ENCODE results near the gene WBP1L. TPM values are rescaled to one million over a fixed set of nuclear protein-coding genes. Genes with fewer than 3 reads are reported as not detected.
"Not testable (repeated sequence)": the region's sequence is repeated elsewhere in the genome, so short reads cannot be mapped to it uniquely, and the experiment has no call there.

WBP1L gene
- polyA plus RNA-seq, 1 experiment: 27.6 TPM

DNA sequence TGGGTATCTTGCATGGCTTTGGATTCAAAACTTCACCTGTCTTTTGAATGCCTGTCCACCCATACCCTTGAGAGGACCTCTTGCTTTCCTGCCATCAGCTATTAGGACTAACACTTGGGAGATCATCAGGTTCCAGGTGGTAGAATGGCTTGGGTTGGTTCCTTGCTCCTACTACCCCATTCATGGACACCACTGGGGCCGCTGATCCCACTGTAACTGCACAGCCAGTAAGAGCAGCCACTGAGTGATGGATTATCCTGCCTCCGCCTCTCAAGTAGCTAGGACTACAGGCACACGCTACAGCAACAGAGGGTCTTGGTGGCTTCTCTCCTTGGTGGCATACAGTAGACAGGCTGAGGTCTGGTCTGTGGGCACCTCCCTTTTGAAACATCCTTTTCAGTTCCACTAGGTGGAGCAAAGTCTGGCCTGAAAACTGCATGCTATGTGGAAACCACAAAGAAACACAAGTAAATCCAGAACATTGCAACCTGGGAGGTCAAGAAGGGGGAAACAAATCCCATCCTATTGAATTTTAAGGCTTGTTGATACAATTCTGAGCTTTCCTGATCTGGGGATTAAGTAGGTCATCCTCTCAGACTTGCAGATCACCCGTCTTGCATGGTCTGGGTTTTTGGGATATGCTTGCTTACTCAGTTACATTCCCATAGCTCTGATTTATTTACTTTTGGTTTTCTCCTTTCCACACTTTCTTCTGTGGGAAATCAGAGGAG, 9.4 kb downstream of the WBP1L start:
- CTCF ChIA-PET: interaction anchor here (0.6 to 3.0 kb wide), 24 partner anchors 8 to 340 kb away, joined by 3 to 27 read pairs (median 4); partner anchors contain the start of genes CNNM2 and WBP1L
- peak overlapping the region; percentile 52 for H3K27ac ChIP-seq (ENCODE audit: low read depth, low read length)
- DNase-seq (ENCODE audit: low read depth, low spot score): peak; percentile 59
- no peak overlapping the region for H3K4me3 ChIP-seq (ENCODE audit: low read depth, low read length)
- TF ChIP-seq, protein P1, sequence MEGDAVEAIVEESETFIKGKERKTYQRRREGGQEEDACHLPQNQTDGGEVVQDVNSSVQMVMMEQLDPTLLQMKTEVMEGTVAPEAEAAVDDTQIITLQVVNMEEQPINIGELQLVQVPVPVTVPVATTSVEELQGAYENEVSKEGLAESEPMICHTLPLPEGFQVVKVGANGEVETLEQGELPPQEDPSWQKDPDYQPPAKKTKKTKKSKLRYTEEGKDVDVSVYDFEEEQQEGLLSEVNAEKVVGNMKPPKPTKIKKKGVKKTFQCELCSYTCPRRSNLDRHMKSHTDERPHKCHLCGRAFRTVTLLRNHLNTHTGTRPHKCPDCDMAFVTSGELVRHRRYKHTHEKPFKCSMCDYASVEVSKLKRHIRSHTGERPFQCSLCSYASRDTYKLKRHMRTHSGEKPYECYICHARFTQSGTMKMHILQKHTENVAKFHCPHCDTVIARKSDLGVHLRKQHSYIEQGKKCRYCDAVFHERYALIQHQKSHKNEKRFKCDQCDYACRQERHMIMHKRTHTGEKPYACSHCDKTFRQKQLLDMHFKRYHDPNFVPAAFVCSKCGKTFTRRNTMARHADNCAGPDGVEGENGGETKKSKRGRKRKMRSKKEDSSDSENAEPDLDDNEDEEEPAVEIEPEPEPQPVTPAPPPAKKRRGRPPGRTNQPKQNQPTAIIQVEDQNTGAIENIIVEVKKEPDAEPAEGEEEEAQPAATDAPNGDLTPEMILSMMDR (IDR thresholded peaks at IDR 0.05; ENCODE audit: low read depth, low read length): peak; percentile 75
- H3K9me3 ChIP-seq (ENCODE audit: control insufficient read depth, insufficient read depth, low read length): no peaks in the 10 kb centered on the region
- H3K27me3 ChIP-seq (ENCODE audit: control insufficient read depth, insufficient read depth, low read length): no peaks in the 10 kb centered on the region
- POLR2A ChIA-PET: interaction anchor here (0.9 to 1.6 kb wide), 4 partner anchors 10 to 63 kb away, joined by 3 to 7 read pairs (median 6); partner anchors contain the start of gene WBP1L

DNA sequence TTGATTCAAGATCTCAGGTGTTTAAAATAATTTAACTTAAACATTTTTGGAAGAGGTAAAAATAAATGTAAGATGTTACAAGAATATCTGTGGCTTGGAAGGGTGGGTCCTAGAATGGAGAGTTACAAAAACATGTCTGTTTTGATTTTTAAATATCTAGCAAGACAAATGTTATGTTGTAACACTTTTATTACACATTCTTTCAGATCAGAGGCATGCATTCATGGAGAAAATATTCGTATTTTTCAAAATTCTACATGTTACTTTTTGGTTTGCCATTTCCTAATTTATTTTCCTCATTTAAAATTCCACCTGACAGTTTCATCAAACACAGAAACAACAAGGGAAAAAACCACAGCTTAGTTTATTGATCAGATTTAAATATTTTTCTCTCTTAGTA, 10.0 kb downstream of the WBP1L start:
- peak overlapping the region; percentile 40 for H3K27ac ChIP-seq (ENCODE audit: low read depth, low read length)
- no peak overlapping the region for H3K4me3 ChIP-seq (ENCODE audit: low read depth, low read length)
- no peaks in the 10 kb centered on the region for H3K27me3 ChIP-seq (ENCODE audit: control insufficient read depth, insufficient read depth, low read length)
- DNase-seq (ENCODE audit: low read depth, low spot score): no peak
- ChIA-PET CTCF (interaction anchor here (0.6 to 3.0 kb wide), 18 partner anchors 8 to 339 kb away, joined by 3 to 27 read pairs (median 6); partner anchors contain the start of gene WBP1L), POLR2A (interaction anchor here (0.9 to 1.6 kb wide), 4 partner anchors 10 to 63 kb away, joined by 3 to 7 read pairs (median 6); partner anchors contain the start of gene WBP1L)
- no peaks in the 10 kb centered on the region for H3K9me3 ChIP-seq (ENCODE audit: control insufficient read depth, insufficient read depth, low read length)
- TF ChIP-seq, protein P1 (IDR thresholded peaks at IDR 0.05; ENCODE audit: low read depth, low read length): no peak

DNA sequence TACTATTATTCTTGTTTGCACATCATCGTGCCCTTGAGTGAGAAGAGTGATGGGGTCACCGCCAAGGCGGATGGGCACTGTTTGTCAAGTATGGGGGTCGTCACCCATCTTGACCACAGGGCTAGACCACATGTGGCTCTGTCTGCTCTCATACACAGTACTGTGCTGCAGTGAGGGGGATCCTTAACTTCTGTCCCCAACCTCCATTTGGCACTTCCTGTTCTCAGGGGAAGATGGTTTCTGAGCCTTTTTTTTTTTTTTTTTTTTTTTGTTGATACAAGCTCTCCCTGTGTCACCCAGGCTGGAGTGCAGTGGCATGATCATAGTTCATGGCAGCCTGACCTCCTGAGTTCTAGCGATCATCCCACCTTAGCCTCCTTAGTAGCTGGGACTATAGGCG, 13.6 kb downstream of the WBP1L start:
- POLR2A ChIA-PET: interaction anchor here (0.6 kb wide), 1 partner anchor 97 kb away, joined by 6 read pairs; no protein-coding TSS in a partner anchor
- Histone ChIP-seq H3K9me3 (ENCODE audit: control insufficient read depth, insufficient read depth, low read length) (no peaks in the 10 kb centered on the region), H3K27ac (ENCODE audit: low read depth, low read length) (no peak overlapping the region), H3K4me3 (ENCODE audit: low read depth, low read length) (no peak overlapping the region), H3K27me3 (ENCODE audit: control insufficient read depth, insufficient read depth, low read length) (no peaks in the 10 kb centered on the region)
- CTCF ChIA-PET: interaction anchor here (0.6 kb wide), 1 partner anchor 25 kb away, joined by 3 read pairs; no protein-coding TSS in a partner anchor
- TF ChIP-seq, protein P1 (IDR thresholded peaks at IDR 0.05; ENCODE audit: low read depth, low read length): no peak
- DNase-seq (ENCODE audit: low read depth, low spot score): no peak

DNA sequence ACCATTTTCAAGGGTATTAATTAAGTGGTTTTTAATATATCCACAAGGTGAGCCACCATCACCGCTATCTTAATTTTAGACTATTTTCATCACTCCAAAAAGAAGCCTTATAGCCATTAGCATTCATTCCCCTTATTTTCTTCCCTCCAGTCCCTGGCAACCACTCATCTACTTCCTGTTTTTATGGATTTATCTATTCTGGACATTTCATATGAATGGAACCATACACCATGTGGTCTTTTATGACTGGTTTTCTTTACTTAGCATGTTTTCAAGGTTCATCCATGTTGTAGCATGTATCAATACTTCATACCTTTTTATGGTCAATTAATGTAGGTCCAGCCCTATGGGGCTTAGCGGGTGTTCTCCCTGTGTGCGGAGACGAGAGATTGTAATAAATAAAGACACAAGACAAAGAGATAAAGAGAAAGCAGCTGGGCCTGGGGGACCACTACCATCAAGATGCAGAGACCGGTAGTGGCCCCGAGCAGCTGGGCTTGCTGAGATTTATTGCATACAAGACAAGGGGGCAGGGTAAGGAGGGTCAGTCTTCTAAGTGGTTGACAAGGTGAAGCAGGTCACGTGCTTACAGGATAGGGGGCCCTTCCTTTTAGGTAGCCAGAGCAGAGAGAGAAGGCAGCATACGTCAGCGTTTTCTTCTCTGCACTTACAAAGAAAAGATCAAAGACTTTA, 14.6 kb downstream of the WBP1L start:
- TF ChIP-seq, protein P1 (IDR thresholded peaks at IDR 0.05; ENCODE audit: low read depth, low read length): no peak
- Histone ChIP-seq H3K27me3 (ENCODE audit: control insufficient read depth, insufficient read depth, low read length) (no peaks in the 10 kb centered on the region), H3K4me3 (ENCODE audit: low read depth, low read length) (no peak overlapping the region), H3K27ac (ENCODE audit: low read depth, low read length) (no peak overlapping the region), H3K9me3 (ENCODE audit: control insufficient read depth, insufficient read depth, low read length) (no peaks in the 10 kb centered on the region)
- ChIA-PET POLR2A (no interaction called here), CTCF (no interaction called here)
- DNase-seq (ENCODE audit: low read depth, low spot score): no peak

- CTCF ChIA-PET; H3K27me3 ChIP-seq (ENCODE audit: control insufficient read depth, insufficient read depth, low read length); H3K9me3 ChIP-seq (ENCODE audit: control insufficient read depth, insufficient read depth, low read length); H3K4me3 ChIP-seq (ENCODE audit: low read depth, low read length); DNase-seq (ENCODE audit: low read depth, low spot score); POLR2A ChIA-PET; H3K27ac ChIP-seq (ENCODE audit: low read depth, low read length): not testable (repeated sequence)
Measured at GRCh38 chr10:102758933-102759262, 15.2 kb downstream of the WBP1L start.
